HepG2 (cell line): ENCODE results near the gene TAS1R3. TPM values are rescaled to one million over a fixed set of nuclear protein-coding genes. Genes with fewer than 3 reads are reported as not detected.
A peak's percentile ranks its signal among the peaks of the same experiment; 100 is the strongest.

Source experiments
- CEBPZ ChIP-seq: IDR thresholded peaks from 2 replicates; pipeline ENCODE4 v1.6.1; 2012; ENCODE audit warnings: low read length, improper control_type of control experiment
- KLF13 ChIP-seq: sonication (generic); formaldehyde crosslinking; IDR thresholded peaks from 2 replicates; pipeline ENCODE4 v1.4.0; 2020; ENCODE audit warnings: mild to moderate bottlenecking, missing genetic modification reagents
- NCOA1 ChIP-seq: sonication (generic); formaldehyde crosslinking; IDR thresholded peaks from 2 replicates; pipeline ENCODE4 v1.9.0; 2021; ENCODE audit warnings: missing genetic modification reagents
- PHF21A ChIP-seq: sonication (generic); formaldehyde crosslinking; IDR thresholded peaks from 2 replicates; pipeline ENCODE4 v1.5.0; 2020; ENCODE audit warnings: mild to moderate bottlenecking, missing genetic modification reagents
- PRDM4 ChIP-seq: sonication (generic); formaldehyde crosslinking; IDR thresholded peaks from 2 replicates; pipeline ENCODE4 v1.9.0; 2021; ENCODE audit warnings: missing genetic modification reagents, borderline replicate concordance
- PRPF4 ChIP-seq: fragments of 200-400 bp; formaldehyde crosslinking; IDR thresholded peaks from 2 replicates; pipeline ENCODE4 v1.6.1; 2016; ENCODE audit warnings: low read length, low read depth; ENCODE audit not compliant: poor library complexity, severe bottlenecking
- RFXANK ChIP-seq: IDR thresholded peaks from 2 replicates; pipeline ENCODE4 v1.6.1; 2016
- SP1 ChIP-seq, 2 experiments: fragments of 450-650 bp in 1 of 2; sonication (generic) in 1 of 2; formaldehyde crosslinking in 1 of 2; IDR thresholded peaks; 2 replicates each; pipeline versions ENCODE4 v1.4.0 to v1.6.1; 2016 to 2020; ENCODE audit warnings: missing genetic modification reagents in 1 of 2
- STAT6 ChIP-seq: sonication (generic); formaldehyde crosslinking; IDR thresholded peaks from 2 replicates; pipeline ENCODE4 v1.4.0; 2020; ENCODE audit warnings: missing genetic modification reagents, mild to moderate bottlenecking, borderline replicate concordance
- TAF1 ChIP-seq: sonication (generic); formaldehyde crosslinking; IDR thresholded peaks from 2 replicates; pipeline ENCODE4 v1.4.0; 2020; ENCODE audit warnings: missing genetic modification reagents
- TFDP1 ChIP-seq: IDR thresholded peaks from 2 replicates; pipeline ENCODE4 v1.6.1; 2016; ENCODE audit warnings: missing compliant biosample characterization, missing genetic modification reagents, borderline replicate concordance
- ZC3H4 ChIP-seq: sonication (generic); formaldehyde crosslinking; IDR thresholded peaks from 2 replicates; pipeline ENCODE4 v1.4.0; 2020; ENCODE audit warnings: missing genetic modification reagents, borderline replicate concordance
- ZFP91 ChIP-seq: sonication (generic); formaldehyde crosslinking; IDR thresholded peaks from 2 replicates; pipeline ENCODE4 v1.9.0; 2022; ENCODE audit warnings: missing genetic modification reagents, mild to moderate bottlenecking, borderline replicate concordance
- ZNF639 ChIP-seq: conservative IDR thresholded peaks from 2 replicates; pipeline ENCODE4 v1.6.1; 2018; ENCODE audit warnings: missing genetic modification reagents
- ZNF788 ChIP-seq: sonication (generic); formaldehyde crosslinking; IDR thresholded peaks from 2 replicates; pipeline ENCODE4 v1.5.0; 2020; ENCODE audit warnings: mild to moderate bottlenecking, missing genetic modification reagents, borderline replicate concordance
- polyA plus RNA-seq, 8 experiments: library from polyadenylated mRNA; depleted of rRNA in 3 of 8; stranded (reverse) in 7 of 8; unstranded in 1 of 8; fragments of >200 nt; fragmentation: Illumina TruSeq in 4 of 8; extraction: Trizol in 4 of 8; gene quantifications; 2 replicates each; pipeline versions ENCODE4 v1.2.1 to v1.2.3, GENCODE V29; 2011 to 2016; ENCODE audit warnings: low read depth in 4 of 8, missing spikeins in 1 of 8, mixed read lengths in 1 of 8; ENCODE audit not compliant: insufficient read depth in 1 of 8
- total RNA-seq, 5 experiments: library from RNA; depleted of rRNA; stranded (reverse); fragments of >200 nt; fragmentation: Illumina TruSeq; extraction: Trizol; gene quantifications; 2 replicates each; pipeline ENCODE4 v1.2.3, GENCODE V29; 2016; ENCODE audit warnings: low read depth in 1 of 5

Gene TAS1R3
- total and polyA plus RNA-seq, 2 of the 13 experiments (the other 11 are each of a cell fraction or from before 2014, with no cell fraction given): 0.13 to 0.15 TPM

- no peak for TF ChIP-seq PRPF4
- TF ChIP-seq TAF1: peak; percentile 90
- TF ChIP-seq KLF13: peak; percentile 64; the same call in 1 of the 2 replicates
- TF ChIP-seq CEBPZ: no peak
- TF ChIP-seq ZFP91 (CRISPR knock-in tag): peak; percentile 98
- no peak for TF ChIP-seq ZC3H4 (CRISPR knock-in tag)
- TF ChIP-seq NCOA1 (CRISPR knock-in tag): peak; percentile 89; the same call in 1 of the 2 replicates
- TF ChIP-seq SP1 (IDR thresholded peaks at IDR 0.05): no peak
- peak; percentile 93 for TF ChIP-seq SP1 (CRISPR knock-in tag; IDR thresholded peaks at IDR 0.05)
- TF ChIP-seq TFDP1 (CRISPR knock-in tag): peak; percentile 85
- peak; percentile 100 for TF ChIP-seq ZNF788 (CRISPR knock-in tag)
- TF ChIP-seq ZNF639 (CRISPR knock-in tag): peak; percentile 98
- TF ChIP-seq RFXANK (CRISPR knock-in tag): peak; percentile 87; the same call in 1 of the 2 replicates
- peak; percentile 93 for TF ChIP-seq PHF21A
- TF ChIP-seq PRDM4 (CRISPR knock-in tag): no peak; the same call in 1 of the 2 replicates
- peak; percentile 86 for TF ChIP-seq STAT6
Measured at GRCh38 chr1:1374929-1375662, 44.0 kb downstream of the TAS1R3 start, which contains the start of gene AURKAIP1 (continued).
